ENCODE data around the gene KIF21B.

KIF21B gene, protein sequence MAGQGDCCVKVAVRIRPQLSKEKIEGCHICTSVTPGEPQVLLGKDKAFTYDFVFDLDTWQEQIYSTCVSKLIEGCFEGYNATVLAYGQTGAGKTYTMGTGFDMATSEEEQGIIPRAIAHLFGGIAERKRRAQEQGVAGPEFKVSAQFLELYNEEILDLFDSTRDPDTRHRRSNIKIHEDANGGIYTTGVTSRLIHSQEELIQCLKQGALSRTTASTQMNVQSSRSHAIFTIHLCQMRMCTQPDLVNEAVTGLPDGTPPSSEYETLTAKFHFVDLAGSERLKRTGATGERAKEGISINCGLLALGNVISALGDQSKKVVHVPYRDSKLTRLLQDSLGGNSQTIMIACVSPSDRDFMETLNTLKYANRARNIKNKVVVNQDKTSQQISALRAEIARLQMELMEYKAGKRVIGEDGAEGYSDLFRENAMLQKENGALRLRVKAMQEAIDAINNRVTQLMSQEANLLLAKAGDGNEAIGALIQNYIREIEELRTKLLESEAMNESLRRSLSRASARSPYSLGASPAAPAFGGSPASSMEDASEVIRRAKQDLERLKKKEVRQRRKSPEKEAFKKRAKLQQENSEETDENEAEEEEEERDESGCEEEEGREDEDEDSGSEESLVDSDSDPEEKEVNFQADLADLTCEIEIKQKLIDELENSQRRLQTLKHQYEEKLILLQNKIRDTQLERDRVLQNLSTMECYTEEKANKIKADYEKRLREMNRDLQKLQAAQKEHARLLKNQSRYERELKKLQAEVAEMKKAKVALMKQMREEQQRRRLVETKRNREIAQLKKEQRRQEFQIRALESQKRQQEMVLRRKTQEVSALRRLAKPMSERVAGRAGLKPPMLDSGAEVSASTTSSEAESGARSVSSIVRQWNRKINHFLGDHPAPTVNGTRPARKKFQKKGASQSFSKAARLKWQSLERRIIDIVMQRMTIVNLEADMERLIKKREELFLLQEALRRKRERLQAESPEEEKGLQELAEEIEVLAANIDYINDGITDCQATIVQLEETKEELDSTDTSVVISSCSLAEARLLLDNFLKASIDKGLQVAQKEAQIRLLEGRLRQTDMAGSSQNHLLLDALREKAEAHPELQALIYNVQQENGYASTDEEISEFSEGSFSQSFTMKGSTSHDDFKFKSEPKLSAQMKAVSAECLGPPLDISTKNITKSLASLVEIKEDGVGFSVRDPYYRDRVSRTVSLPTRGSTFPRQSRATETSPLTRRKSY (N-terminal part only)

DNA sequence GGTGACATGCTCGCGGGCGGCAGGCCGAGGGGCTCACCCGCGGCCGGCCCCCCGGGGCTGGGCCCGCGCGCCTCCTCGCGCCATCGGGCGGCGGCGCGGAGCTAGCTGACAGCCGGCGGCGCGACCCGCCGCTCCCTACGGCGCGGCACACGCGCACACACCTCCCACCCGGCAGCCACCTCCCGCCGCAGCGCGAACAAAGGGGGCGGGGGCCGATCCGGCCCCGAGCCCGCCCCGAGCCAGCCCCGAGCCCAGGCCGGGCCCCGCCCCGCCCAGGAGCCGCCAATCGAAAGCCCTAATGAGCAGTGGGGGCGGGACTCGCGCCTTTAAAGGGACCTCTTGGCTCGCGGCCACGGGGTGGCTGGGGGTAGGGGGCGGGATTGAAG, at the start of gene KIF21B:
Gene KIF21B (minus strand): TSS at position 198 of the 386 bp plus-strand sequence. CDS start 331 bp downstream, outside the sequence.
- DNase-seq, result peak; percentile 87

- no peak for DNase-seq
Observed at GRCh38 chr1:201072922-201073321, 49.4 kb upstream of the KIF21B start.

- no peak for DNase-seq
Observed at GRCh38 chr1:201072149-201072548, 48.6 kb upstream of the KIF21B start.

GRCh38 chr1:201069636-201070035, 46.1 kb upstream of the KIF21B start:
- DNase-seq, result no peak

DNA sequence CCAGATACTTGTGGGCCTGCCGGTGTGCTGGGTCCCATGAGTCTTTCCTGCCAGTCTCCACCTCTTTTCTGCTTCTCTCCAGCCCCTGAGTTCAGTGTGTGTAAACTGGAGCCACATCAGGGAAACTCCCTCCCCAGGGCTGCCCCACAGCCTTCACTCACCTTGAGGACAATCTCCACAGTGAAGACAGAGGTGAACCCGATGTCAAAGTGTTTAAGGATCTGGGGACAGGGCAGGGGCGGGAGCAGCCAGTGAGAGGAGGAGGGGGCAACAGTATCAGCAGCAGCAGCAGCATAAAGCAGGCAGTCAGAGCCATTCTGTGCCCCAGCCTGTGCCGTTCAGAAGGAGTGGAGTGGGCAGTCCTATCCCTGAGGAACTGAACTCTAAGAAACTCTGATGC, 45.5 kb upstream of the KIF21B start:
- DNase-seq, result no peak

GRCh38 chr1:201066986-201067385, 43.5 kb upstream of the KIF21B start:
- no peak for DNase-seq

DNA sequence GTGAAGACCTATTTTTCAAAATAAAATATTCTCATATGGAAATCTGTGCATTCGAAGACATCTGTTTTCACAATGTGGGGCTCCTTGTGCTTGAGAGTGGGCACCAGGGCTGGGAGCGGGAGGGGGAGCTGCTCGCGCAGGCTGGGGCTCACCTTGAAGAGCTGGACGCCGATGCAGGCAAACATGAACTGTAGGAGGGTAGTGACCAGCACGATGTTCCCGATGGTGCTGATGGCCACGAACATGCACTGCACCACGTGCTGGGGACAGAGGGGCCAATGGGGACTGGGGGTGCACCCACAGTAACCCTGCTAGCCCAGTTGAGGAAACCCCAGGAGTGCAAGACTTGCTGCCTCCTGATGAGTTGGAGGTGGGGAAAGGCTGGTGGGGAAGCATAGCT, 42.2 kb upstream of the KIF21B start:
- DNase-seq, result no peak

DNA sequence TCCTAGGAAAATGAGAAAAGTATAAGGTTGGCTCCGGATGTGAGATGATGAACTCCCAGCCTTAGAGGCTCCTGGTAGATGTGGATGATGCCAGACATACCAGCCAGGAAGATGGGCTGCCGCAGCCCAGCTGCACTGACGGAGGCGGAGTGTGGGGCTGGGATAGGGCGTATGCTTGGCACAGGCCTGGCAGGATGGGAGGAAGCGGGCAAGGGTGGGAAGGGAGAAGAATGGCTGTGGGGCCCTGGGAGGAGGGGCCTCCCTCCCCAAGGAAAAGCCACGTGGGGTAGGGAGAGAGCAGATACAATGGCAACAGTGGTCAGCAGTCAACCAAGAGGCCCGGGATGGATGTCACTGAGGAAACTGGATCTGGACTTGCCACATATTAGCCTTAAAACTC, 41.3 kb upstream of the KIF21B start:
- no peak for DNase-seq

DNA sequence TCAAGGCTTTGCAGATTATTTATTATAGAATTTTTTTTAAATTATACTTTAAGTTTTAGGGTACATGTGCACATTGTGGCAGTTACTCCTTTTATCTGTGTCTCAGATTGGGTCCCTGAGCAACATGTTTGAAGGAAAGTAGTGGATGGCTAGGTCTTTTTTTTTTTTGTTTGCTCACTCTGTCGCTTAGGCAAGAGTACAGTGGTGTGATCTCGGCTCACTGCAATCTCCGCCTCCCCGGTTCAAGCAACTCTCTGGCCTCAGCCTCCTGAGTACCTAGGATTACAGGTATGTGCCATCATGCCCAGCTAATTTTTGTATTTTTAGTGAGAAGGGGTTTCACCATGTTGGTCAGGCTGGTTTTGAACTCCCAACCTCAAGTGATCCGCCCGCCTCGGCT, 39.6 kb upstream of the KIF21B start:
- no peak for DNase-seq

- DNase-seq, result no peak
Observed at GRCh38 chr1:201062511-201063091, 39.1 kb upstream of the KIF21B start.

DNA sequence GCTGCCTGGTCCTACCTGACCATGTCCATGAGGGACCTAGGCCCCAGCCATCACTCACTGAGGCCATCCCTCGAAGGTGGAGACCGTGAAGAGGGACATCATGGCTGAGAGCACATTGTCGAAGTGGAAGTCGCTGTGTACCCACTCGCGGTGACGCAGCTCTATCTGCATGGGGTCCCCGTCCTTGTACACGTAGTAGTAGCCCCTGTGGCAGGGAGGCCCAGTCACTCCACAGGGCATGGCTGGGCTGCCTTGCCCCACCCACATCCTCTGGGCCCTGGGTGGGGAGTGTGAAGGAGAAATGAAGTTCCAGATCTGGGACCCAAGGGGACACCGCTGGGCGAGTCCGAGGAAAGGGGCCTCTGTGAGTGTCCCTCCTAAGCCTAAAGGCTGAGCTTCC, 38.4 kb upstream of the KIF21B start:
- DNase-seq, result no peak

GRCh38 chr1:201061049-201061448, 37.5 kb upstream of the KIF21B start:
- DNase-seq, result no peak

DNA sequence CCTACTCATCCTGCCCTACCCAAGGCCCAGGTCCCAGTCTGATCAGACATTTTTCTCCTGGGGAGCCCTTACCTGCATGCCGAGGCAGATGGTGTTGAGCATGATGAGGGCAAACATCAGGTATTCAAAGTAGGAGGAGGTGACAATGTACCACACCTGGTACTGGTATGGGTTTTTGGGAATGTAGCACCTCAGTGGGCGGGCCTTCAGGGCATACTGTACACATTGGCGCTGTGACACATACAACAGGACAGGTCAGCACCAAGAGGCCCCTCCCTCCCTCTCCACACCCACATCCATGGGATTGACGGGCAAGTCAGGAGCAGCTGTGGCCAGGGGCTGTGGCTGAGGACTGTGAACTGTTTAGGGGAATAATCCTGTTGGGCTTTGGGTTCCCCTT, 37.1 kb upstream of the KIF21B start:
- no peak for DNase-seq

DNA sequence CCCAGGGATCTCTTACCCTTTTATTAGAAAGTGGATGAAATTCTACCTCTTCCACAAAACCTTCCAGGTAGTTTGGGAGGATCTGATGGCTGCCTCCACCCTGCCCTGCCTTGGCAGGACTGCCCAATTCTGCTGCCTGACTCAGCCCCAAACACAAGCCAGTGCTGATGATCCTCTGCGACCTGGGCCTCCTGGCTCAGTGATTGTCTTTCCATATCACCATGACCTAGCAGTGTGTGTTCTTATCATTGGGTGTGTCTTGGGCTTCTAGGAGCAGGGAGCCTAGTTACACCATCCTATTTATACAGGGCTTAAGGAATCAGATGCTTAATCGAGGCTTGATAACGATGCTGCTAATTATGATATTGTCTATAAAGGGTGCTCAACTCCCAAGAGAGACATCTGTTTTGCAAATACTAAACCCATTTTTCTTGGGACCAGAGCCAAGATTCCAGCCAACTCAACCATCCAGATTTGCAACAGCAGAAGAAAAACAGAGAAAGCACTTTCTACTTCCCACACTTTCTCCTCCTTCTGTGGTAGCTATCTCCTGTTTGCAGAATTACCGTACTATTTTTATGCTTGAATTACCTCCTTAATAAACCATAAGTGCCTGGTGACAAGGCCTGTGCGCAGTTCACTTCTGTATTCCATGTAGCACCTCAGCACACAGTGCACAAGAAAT, 36.5 kb upstream of the KIF21B start:
- no peak for DNase-seq

- no peak for DNase-seq
Observed at GRCh38 chr1:201059401-201059800, 35.9 kb upstream of the KIF21B start.

GRCh38 chr1:201054091-201054543, 30.6 kb upstream of the KIF21B start:
- DNase-seq, result peak; percentile 41

- DNase-seq, result no peak
Observed at GRCh38 chr1:201053155-201053860, 29.8 kb upstream of the KIF21B start.

DNA sequence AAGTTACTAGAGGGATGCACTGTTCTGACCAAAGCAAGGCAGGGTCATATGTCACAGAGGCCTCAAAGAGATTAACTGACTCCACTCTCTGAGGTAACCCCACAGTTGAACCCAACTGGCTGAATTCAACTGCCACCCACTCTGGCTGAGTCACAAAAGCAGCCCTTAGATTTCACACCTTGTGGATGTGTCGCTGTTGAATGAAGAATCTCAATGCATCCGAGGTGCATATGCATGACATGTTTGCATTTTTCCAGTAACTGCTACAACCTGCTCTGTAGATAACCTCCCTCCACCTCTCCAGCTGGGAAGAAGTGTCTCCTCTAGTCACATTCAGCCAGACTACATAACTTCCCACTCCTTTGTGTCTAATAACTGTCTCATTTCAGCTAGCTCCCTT, 27.9 kb upstream of the KIF21B start:
- no peak for DNase-seq

GRCh38 chr1:201050515-201051277, 27.2 kb upstream of the KIF21B start:
- no peak for DNase-seq

DNA sequence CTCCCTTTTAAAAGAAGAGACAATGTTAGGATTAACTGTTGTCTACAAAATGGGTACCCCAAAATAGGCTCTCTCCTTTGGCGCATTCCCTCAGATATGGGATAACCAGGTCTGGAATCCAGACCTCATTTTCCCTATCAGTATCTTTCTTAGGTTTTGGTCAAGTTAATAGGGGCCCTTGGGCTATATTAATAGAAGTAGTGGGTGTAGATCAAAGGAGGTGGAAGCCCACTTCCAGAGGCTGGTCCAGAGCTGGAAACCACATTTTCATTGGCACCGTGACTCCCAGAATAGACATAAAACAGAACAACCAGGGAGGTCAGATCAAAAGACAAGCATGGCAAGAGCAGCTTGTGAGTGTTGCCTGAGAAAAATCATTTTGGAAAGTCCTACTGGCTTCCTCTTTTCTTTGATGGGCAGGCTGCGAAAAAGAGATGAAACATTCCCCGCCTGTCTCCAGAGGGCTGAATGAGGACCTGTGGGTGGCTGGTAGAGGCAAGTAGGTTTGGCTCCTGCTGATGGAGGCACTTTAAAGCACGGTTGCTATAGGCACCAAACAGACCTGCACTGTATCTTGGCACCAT, 25.8 kb upstream of the KIF21B start:
- DNase-seq, result no peak
